ENCODE results near the gene FHAD1.
A peak's percentile ranks its signal among the peaks of the same experiment; 100 is the strongest.
"Not testable (repeated sequence)": the region's sequence is repeated elsewhere in the genome, so short reads cannot be mapped to it uniquely, and the experiment has no call there.

FHAD1 gene

GRCh38 chr1:15305468-15305770, 58.4 kb downstream of the FHAD1 start:
- DNase-seq (ENCODE audit: low spot score) = no peak

- not testable (repeated sequence) for DNase-seq (ENCODE audit: low spot score)
Observed at GRCh38 chr1:15306352-15306751, 59.3 kb downstream of the FHAD1 start.

GRCh38 chr1:15308135-15308534, 61.1 kb downstream of the FHAD1 start:
- no peak for DNase-seq (ENCODE audit: low spot score)

DNA sequence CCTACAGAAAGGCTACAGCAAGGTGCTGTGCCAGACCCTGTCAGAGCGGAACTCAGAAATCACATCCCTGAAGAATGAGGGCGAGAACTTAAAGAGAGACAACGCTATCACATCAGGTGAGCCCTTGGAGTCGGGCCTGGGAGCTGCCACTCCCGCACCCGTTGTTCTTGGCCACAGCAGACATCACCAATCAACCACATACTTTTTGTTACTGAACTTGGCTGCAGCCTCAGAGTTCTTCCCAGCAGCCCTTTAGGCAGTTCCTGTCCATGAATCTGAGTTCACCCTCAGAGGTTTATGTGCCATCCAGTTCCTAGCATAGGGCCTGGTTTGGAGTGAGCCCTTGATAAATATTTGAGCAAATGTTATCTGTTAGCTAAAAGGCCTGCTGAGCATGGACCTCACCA, 61.6 kb downstream of the FHAD1 start:
- no peak for DNase-seq (ENCODE audit: low spot score)

- DNase-seq (ENCODE audit: low spot score) = no peak
Observed at GRCh38 chr1:15309687-15310086, 62.7 kb downstream of the FHAD1 start.

DNA sequence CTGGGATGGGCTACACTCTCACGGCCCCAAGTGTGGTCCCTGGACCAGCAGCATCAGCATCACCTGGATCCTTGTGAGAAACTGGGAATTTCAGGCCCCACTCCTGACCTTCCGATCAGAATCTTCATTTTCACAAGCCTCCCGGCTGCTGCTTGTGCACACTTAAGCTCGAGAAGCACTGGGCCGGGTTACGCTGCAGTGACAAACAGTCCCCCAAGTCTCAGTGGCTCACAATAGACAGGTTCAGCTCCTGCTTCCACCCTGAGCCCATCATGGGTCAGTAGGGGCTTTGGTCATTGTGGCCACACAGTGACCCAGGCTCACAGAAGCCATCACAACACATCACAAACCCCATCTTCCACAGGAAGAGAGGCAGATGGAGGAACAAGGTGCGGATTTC, 63.5 kb downstream of the FHAD1 start:
- no peak for DNase-seq (ENCODE audit: low spot score)

DNA sequence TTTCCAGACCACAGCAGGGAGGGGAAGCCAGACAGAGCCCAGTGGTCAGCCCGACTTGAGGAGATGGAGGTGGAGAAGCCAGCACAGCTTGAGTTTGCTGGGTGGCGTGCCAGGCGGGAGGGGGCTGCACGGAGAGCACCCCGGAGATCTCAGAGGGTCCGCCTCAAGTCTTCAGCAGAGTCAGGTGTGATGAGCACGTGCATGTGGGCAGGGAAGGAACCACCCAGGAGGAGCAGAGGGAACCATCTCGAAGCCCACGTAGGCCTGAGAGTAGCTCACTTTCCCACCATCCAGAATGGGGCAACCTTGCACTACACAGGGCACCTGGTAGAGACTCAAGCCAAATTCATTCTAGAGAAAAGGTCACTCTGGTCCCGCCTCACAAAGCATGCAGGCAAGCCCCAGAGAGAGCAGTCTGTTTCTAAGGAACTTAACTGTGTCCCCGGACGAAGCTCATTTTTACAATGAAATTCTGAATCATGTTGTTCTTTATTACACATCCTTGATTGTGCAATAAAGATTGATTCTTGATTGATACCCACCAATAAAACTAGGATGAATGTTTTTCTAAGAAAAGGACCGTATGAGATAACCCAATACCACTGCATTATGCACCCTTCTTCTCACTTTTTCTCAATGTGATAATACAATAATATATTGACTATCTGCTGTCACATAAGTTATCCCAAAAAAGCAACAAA, 64.2 kb downstream of the FHAD1 start:
- no peak for DNase-seq (ENCODE audit: low spot score)

DNA sequence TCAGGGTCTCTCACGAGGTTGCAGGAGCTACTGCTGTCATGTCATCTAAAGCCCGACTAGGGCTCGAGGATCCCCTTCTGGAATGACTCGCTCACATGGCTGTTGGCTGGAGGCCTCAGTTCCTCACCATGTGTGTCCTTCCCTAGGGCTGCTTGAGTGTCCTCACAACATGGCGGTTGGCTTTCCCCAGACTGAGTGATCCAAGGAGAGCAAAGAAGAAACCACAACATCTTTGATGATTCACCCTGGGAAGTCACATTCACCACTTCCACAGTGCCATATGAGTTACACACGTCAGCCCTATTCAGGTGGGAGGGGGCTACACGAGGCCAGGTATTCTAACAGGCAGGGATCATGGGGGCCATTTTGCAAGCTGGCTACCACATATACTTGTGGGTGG, 64.9 kb downstream of the FHAD1 start:
- DNase-seq (ENCODE audit: low spot score) = no peak

- DNase-seq (ENCODE audit: low spot score) = no peak
Observed at GRCh38 chr1:15312626-15313411, 65.8 kb downstream of the FHAD1 start.

DNA sequence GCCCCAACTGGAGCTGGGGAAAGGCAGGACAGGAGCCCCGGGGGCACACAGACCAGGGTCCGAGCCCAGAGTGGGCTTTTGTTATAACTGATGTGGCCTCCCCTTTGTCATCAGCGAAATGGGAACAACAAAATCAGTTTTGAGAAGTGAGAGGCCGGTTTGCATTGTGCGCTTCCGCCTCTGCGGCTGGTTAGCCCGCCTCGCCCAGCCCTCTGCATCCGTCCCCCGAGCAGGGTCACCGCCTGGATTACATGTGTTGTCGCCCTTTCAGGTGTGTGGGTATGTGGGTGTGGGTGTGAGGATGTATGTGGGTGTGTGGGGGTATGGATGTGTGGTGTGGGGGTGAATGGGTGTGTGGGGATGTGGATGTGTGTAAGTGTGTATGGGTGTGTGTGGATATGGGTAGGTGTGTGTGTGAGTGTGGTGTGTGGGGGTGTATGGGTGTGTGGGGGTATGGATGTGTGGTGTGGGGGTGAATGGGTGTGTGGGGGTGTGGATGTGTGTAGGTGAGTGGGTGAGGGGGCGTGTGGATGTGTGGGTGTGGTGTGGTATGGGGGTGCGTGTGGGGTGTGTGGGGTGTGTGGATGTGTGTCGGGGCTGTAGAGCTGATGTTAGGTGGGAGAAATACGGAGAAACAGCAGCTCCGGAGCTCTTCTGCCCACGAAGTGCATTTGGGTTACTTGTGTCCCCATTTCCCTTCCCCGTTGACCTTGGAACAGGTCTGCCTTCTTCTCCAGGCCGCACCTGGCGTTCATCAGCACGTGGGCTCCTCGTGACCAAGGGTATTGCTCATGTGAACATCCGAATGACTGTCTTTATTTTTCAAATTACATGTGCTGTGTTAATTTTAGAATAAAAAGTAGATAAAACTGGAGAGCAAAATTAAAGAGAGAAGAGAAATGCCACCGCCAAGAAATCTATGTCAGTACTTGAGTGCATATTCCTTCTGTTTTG, 67.6 kb downstream of the FHAD1 start:
- no peak for DNase-seq (ENCODE audit: low spot score)

- DNase-seq (ENCODE audit: low spot score) = no peak
Observed at GRCh38 chr1:15315815-15316214, 68.8 kb downstream of the FHAD1 start.

DNA sequence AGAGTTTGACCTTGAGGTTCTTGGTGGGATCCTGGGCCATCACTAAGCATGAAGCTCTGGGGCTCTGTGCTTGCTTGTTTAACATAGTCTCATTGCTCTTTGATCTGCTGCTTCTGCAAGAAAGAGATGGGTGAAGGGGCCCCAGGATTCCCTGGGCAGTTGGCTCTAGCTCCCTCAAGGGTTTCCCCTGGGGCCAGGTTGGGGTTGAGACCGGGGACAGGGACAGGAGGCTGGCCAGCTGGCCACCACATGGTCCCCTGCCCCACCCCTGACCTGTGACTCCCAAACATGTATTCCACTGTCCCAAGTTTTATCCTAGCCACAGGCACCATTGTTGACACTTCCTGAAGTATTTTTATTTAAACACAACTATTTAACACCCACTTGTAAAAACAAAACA, 69.5 kb downstream of the FHAD1 start:
- DNase-seq (ENCODE audit: low spot score) = no peak

- DNase-seq (ENCODE audit: low spot score) = no peak
Observed at GRCh38 chr1:15320267-15320666, 73.2 kb downstream of the FHAD1 start.

DNA sequence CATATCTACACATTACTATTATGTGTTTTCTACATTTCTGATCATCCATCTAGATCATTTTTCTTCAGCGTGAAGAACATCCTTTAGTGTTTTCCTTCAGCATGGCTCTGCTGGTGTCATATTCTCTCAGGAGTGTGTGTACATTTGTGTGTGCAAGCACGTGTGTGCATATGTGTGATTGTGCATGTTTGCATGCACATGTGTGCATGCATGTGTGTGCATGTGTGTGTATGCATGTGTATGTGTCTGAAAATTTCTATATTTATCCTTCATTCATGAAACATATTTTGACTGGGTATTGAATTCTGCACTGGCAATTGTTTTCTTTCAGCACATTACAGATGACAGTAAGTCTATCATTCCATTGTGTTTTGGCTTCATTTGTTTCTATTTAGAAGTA, 74.6 kb downstream of the FHAD1 start:
- DNase-seq (ENCODE audit: low spot score) = no peak

DNA sequence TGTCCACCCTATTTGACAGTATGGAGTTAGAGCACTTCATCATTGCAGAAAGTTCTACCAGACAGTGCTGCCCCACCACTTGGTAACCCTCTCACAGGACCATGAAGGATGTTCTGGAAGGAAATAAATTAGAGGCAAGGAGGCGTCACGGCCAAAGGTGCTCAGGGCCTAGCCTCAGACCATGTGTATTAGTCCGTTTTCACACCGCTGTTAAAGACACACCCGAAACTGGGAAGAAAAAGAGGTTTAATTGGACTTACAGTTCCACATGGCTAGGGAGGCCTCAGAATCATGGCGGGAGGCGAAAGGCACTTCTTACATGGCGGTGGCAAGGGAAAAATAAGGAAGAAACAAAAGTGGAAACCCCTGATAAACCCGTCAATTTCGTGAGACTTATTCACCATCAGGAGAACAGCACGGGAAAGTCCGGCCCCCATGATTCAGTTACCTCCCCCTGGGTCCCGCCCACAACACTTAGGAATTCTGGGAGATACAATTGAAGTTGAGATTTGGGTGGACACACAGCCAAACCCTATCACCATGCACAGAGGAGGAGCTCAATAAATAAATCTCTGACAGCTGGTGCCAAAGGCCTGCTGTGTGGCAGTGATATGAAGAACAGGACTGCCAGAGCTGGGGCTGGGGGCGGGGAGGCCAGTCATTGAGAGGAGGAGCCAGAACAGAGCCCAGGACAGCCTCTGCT, 75.8 kb downstream of the FHAD1 start:
- no peak for DNase-seq (ENCODE audit: low spot score)

GRCh38 chr1:15323351-15323988, 76.4 kb downstream of the FHAD1 start:
- peak; percentile 83 for DNase-seq (ENCODE audit: low spot score)

- DNase-seq (ENCODE audit: low spot score) = no peak
Observed at GRCh38 chr1:15323989-15324868, 77.2 kb downstream of the FHAD1 start.

DNA sequence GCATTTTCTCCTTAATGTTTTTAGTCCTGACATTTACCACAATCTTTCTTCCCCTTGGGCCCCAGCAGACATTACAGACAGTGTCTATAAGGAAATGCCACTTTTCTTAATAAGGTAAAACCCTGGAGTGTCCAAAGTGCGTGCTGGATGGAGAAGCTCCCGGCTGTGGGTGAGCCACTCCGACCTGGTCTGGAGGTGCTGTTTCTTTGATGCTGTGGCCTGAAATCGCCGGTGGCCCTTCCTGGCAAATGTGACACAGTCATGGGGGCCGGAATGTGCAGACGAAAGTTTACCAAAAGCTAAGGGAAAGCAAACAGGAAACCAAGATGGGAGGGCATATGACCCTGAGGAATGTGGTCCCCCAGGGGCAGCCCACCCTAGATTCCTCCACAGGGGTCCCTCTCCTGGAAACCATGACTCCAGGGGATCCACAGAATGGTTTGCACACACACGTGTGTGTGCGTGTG, 77.9 kb downstream of the FHAD1 start:
- no peak for DNase-seq (ENCODE audit: low spot score)

DNA sequence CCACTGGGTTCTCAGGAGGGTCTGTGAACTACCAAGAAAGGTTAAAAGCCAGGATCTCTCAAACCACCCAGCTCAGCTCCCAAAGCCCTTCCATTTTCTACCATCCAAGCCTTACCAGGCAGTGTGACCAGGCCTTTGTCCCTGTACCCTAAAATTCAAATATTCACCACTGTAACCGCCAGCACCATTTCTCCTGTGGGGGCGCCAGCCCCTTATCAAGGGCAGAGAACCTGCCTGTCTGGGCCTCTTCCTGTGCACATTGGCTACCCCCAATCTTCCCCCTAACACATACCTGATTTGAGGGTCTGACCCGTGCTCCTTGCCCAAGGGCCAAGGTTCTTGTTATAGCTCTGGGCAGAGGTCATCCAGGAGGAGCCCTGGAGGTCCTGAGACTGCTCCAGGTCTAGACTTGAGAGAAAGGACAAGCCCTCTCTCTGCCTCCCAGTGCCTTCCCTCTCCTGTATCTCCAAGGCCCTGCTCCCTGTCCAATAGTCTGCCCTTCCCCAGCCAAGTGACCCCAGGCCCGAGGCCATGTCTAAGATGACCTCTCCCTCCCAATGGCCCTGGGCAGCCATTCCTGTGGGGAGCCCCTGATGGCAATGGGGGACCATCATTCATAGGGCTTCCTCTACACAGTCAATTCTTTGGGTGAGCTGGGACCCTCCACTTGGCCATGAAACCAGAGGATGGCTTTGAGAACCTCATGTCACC, 78.5 kb downstream of the FHAD1 start:
- DNase-seq (ENCODE audit: low spot score) = no peak

All from D341Med (cell line).